RWPE2 (cell line): ENCODE measurements around the gene SCN2B.

Experiments
- ATAC-seq: fragments of 200-7000 bp; cut with Tn5 transposase; 3 replicates; pipeline ENCODE4 v1.9.1; 2021; ENCODE audit warnings: low read depth
- DNase-seq: peaks from one replicate; pipeline ENCODE4 v3.0.0-alpha.2; 2020; ENCODE audit warnings: low spot score
- H3K27ac ChIP-seq: fragments of 450-650 bp; 2 replicates; pipeline ENCODE4 v1.5.1; 2017; ENCODE audit warnings: mild to moderate bottlenecking; ENCODE audit not compliant: poor library complexity, severe bottlenecking
- H3K27me3 ChIP-seq: fragments of 250-450 bp; sonication (Bioruptor Pico); 2 replicates; pipeline ENCODE4 v1.5.1; 2021; ENCODE audit warnings: mild to moderate bottlenecking, moderate library complexity; ENCODE audit not compliant: insufficient read depth, poor library complexity, severe bottlenecking
- H3K36me3 ChIP-seq: fragments of 250-450 bp; sonication (Bioruptor Pico); 2 replicates; pipeline ENCODE4 v1.5.1; 2020; ENCODE audit warnings: low read depth, mild to moderate bottlenecking, moderate library complexity
- H3K4me1 ChIP-seq: fragments of 250-450 bp; sonication (Bioruptor Pico); 2 replicates; pipeline ENCODE4 v1.5.1; 2021; ENCODE audit warnings: mild to moderate bottlenecking, moderate library complexity; ENCODE audit not compliant: insufficient read depth, poor library complexity, severe bottlenecking
- H3K4me3 ChIP-seq: fragments of 250-450 bp; sonication (Bioruptor Pico); 2 replicates; pipeline ENCODE4 v1.5.1; 2021; ENCODE audit warnings: mild to moderate bottlenecking, moderate library complexity; ENCODE audit not compliant: severe bottlenecking
- H3K9me3 ChIP-seq: fragments of 250-450 bp; sonication (Bioruptor Pico); 2 replicates; pipeline ENCODE4 v1.5.1; 2021; ENCODE audit warnings: mild to moderate bottlenecking, moderate library complexity; ENCODE audit not compliant: severe bottlenecking
- TF ChIP-seq, protein P1 (sequence below): fragments of 450-650 bp; IDR thresholded peaks from one replicate; pipeline ENCODE4 v1.5.1; 2017; ENCODE audit warnings: mild to moderate bottlenecking, moderate library complexity; ENCODE audit not compliant: poor library complexity, severe bottlenecking

Gene SCN2B

DNA sequence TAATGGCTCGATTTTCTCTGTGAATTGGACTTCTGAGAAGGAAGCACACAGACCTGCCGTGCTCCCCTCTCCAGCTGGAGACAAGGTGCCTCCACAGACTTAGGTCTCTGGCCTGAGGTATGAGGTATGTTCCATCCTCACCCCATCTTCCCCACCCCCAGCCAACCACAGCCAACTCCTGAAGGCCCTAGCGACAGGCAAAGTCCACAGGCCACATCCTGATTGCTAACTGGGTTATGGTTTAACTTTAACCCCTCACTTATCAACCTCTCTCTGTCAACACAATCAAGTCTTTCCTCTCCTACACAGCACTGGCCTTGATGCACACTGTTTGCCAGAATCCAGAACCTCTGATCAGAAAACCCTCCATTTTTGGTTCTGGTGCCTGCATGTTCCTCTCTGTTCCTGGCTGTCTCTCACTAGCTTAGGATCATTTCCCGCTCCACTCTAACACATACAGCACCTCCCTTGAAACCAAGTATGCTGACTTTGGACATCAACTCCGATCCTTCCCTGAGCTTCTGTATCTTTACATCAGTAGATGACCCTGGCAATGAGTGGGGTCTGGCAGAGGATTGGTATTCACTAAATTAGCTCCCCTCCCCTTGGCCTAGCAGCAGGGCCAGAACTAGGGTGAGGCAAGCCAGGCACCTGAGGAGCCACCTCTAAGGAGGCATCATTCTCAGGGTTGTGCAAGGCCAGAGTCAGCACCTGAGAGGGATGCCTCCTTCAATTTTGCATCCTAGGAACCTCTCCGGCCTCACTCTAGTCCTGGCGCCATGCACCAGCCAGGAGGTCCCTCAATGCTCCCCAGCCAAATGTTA, 26.4 kb upstream of the SCN2B start:
- Histone ChIP-seq H3K27me3 (no peaks in the 10 kb centered on the region), H3K4me1 (no peaks in the 10 kb centered on the region), H3K4me3 (no peak overlapping the region), H3K27ac (no peak overlapping the region), H3K36me3 (no peaks in the 10 kb centered on the region), H3K9me3 (no peaks in the 10 kb centered on the region)
- DNase-seq (no peak), ATAC-seq (no peak)
- TF ChIP-seq, protein P1, sequence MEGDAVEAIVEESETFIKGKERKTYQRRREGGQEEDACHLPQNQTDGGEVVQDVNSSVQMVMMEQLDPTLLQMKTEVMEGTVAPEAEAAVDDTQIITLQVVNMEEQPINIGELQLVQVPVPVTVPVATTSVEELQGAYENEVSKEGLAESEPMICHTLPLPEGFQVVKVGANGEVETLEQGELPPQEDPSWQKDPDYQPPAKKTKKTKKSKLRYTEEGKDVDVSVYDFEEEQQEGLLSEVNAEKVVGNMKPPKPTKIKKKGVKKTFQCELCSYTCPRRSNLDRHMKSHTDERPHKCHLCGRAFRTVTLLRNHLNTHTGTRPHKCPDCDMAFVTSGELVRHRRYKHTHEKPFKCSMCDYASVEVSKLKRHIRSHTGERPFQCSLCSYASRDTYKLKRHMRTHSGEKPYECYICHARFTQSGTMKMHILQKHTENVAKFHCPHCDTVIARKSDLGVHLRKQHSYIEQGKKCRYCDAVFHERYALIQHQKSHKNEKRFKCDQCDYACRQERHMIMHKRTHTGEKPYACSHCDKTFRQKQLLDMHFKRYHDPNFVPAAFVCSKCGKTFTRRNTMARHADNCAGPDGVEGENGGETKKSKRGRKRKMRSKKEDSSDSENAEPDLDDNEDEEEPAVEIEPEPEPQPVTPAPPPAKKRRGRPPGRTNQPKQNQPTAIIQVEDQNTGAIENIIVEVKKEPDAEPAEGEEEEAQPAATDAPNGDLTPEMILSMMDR = no peak

DNA sequence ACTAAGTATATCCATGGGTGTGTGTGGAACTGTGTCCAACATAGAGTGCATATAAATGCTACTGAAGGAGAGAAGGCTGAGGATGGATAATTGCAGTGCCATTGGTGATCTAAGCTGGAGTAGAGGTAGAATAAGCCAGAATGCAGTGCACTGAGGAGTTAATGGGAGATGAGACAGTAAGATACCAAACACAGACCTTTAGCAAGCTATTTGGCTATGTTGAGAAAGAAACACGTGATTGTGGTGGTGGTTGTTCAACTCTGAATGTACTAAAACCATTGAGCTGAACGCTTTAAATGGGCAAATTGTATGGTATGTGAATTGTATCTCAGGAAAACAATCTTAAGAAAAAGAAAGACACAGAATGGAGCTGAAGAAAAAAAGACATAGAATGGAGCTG, 25.5 kb upstream of the SCN2B start:
- DNase-seq (no peak), ATAC-seq (no peak)
- H3K27ac ChIP-seq = no peak overlapping the region
- no peaks in the 10 kb centered on the region for H3K4me1 ChIP-seq
- H3K27me3 ChIP-seq = no peaks in the 10 kb centered on the region
- TF ChIP-seq, protein P1 = no peak
- H3K9me3 ChIP-seq = no peaks in the 10 kb centered on the region
- no peaks in the 10 kb centered on the region for H3K36me3 ChIP-seq
- H3K4me3 ChIP-seq = no peak overlapping the region

DNA sequence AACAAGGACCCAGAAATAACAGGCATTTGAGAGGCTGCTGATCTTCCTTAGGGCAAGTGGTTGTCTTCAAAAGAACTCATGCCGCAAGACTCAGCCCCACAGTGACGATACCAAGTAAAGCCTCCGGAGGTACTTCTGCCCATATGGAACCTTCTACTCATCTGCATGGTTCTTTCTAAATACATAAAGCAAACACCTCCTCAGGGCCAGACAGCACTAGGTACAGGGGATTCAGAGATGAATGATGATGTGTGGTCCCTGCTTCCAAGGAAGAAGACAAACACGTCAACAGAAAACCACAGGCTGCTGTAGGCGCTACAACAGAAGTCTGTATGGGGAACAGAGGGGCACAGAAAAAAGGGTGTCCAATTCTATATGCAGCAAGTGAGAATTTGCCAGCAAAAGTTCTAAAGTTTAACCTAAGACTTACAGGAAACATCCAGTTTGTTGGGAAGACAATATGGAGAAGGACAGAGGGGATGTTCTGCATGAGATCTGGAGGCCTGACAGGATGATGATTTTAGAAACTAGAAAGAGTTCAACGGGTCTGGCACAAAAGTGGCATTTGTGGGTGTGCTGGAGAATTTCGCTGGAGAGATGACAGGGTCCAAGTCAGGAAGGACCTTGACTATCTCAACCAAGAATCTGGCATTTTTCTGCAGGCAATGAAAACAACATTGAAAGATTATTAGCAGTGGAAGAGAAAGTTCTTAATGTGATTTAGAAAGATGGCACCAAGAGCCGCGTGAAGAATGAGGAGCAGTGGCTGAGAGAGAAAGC, 24.7 kb upstream of the SCN2B start:
- Histone ChIP-seq H3K27ac (no peak overlapping the region), H3K9me3 (no peaks in the 10 kb centered on the region), H3K27me3 (no peaks in the 10 kb centered on the region), H3K36me3 (no peaks in the 10 kb centered on the region), H3K4me1 (no peaks in the 10 kb centered on the region), H3K4me3 (no peak overlapping the region)
- TF ChIP-seq, protein P1 = no peak
- no peak for ATAC-seq
- no peak for DNase-seq

DNA sequence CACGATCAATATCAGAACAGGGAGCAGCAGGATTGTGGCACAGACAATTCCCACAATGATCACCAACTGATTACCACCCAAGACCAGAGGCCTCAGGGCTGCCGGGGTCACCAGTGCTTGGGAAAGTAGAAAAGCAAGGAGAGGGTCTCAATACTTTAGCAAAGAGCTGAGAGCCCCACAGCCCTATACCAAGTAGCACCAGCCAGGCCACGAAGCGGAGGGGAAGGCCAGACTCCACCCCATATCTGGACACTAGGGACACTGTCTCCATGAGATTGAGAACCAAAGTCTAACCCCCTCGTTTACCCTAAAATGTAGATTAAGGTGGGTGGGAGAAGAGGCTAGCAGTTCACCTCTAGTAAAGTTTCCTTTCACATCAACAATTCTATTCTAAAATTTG, 24.1 kb upstream of the SCN2B start:
- TF ChIP-seq, protein P1 = no peak
- no peak overlapping the region for H3K4me3 ChIP-seq
- no peak overlapping the region for H3K27ac ChIP-seq
- ATAC-seq = no peak
- DNase-seq = no peak
- H3K4me1 ChIP-seq = peaks cover 2% of the 10 kb centered on the region
- no peaks in the 10 kb centered on the region for H3K27me3 ChIP-seq
- no peaks in the 10 kb centered on the region for H3K36me3 ChIP-seq
- no peaks in the 10 kb centered on the region for H3K9me3 ChIP-seq
